ENCODE measurements around the gene CCDC85B.

Gene CCDC85B

DNA sequence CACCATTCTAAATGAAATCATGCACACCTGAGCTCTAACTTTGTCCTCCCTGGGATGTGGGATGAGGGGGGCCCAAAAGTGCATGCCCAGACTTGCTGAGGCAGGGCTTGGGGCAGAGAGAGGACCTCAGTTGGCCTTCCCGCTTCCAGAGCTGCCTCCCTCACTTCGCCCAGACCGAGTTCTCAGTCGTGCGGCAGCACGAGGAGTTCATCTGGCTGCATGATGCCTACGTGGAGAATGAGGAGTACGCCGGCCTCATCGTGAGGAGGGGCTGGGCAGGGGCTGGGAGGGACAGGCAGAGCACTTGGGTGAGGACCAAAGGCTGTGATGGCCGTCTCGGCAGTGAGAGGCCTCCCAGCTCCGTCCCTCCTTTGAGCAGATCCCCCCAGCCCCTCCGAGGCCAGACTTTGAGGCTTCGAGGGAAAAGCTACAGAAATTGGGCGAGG lies 40.7 kb upstream of the CCDC85B start:
- no peak overlapping the region for H3K4me3 ChIP-seq (ENCODE audit: low read depth, low read length)
- no peak for DNase-seq (ENCODE audit: low read depth)
- TF ChIP-seq, protein P1, sequence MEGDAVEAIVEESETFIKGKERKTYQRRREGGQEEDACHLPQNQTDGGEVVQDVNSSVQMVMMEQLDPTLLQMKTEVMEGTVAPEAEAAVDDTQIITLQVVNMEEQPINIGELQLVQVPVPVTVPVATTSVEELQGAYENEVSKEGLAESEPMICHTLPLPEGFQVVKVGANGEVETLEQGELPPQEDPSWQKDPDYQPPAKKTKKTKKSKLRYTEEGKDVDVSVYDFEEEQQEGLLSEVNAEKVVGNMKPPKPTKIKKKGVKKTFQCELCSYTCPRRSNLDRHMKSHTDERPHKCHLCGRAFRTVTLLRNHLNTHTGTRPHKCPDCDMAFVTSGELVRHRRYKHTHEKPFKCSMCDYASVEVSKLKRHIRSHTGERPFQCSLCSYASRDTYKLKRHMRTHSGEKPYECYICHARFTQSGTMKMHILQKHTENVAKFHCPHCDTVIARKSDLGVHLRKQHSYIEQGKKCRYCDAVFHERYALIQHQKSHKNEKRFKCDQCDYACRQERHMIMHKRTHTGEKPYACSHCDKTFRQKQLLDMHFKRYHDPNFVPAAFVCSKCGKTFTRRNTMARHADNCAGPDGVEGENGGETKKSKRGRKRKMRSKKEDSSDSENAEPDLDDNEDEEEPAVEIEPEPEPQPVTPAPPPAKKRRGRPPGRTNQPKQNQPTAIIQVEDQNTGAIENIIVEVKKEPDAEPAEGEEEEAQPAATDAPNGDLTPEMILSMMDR (IDR thresholded peaks at IDR 0.05; ENCODE audit: low read depth, low read length, missing control alignments) = no peak

DNA sequence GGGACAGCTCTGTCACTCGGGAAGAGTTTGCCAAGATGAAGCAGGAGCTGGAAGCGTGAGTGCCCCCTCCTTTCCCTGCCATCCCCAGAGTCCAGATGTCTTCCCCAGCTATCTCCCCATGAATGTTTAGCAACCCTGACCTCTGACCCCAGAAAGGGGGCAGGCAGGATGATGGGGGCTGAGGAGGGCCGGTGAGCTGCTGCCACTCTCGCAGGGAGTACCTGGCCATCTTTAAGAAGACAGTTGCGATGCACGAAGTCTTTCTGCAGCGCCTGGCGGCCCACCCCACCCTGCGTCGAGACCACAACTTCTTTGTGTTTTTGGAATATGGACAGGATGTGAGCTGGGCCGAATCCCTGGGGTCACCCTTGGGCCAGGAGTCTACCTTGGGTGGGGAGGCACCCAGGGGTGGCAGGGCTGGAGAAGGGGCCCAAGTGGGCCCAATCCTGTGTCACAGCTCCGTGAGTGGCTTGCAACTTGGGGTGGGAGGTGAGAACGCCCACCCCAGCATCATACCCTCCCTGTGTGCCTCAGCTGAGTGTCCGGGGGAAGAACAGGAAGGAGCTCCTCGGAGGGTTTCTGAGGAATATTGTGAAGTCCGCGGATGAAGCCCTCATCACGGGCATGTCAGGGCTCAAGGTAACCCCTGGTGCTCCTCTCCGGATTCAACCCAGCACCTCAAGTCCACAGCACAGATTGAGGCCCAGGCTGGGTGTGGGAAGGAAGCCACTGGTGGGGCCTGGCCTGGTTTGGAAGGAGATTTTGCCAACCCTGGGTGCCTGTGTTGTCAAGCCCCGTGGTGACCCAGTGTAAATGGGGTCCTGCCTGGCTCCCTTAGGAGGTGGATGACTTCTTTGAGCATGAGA lies 40.0 kb upstream of the CCDC85B start:
- no peak overlapping the region for H3K4me3 ChIP-seq (ENCODE audit: low read depth, low read length)
- DNase-seq (ENCODE audit: low read depth) = no peak
- TF ChIP-seq, protein P1 (IDR thresholded peaks at IDR 0.05; ENCODE audit: low read depth, low read length, missing control alignments) = no peak

DNA sequence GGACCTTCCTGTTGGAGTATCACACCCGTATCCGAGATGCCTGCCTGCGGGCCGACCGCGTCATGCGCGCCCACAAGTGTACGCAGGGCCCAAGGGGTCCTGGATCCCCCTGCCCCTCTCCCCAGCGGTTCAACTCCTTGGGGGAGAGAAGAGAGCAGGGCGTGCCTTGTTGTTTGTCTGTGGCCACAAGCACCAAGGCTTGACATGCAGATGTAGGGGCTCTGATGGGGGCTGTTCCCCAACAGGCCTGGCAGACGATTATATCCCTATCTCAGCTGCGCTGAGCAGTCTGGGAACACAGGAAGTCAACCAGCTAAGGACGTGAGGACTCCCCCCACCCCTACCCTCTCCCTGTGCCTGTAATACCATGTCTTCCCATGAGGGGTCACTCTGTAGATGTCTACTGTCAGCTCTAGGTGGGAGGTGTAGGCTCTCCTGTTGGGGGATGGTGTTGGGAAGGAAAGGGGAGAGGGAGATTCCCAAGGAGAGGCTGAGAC lies 39.3 kb upstream of the CCDC85B start:
- no peak overlapping the region for H3K4me3 ChIP-seq (ENCODE audit: low read depth, low read length)
- TF ChIP-seq, protein P1 (IDR thresholded peaks at IDR 0.05; ENCODE audit: low read depth, low read length, missing control alignments) = peak; percentile 70
- no peak for DNase-seq (ENCODE audit: low read depth)

DNA sequence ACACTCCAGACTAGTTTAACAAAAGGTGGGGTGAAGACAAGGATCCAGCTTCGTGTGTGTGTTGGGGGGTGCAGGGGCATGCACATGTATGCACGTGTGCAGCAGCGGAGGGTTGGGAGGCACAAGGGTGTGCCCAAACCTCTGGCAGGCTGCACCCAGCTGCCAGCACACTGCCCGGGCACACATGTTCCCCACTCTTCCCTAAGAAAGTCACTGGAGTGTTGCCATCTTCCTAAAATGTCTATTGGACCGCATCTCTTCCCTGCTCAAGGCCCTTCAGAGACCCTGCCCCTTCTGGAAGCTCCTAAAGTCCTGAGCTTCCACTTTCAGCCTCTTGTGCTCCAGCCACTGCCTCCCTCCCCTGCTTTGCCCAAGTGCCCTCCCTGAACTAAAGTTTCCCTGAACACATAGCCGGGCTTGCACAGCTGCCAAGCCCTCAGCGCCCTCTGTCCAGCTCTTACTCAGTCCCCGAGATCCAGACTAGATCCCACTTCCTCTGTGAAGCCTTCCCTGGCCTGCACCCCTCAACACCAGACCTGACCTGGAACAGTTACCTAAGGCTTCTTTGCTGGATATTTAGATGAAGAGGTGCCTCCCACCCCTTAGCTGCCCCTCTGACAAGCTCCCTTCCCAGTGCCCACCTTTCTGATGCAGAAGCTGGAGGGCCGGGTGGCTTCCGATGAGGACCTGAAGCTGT lies 38.5 kb upstream of the CCDC85B start:
- no peak for DNase-seq (ENCODE audit: low read depth)
- TF ChIP-seq, protein P1 (IDR thresholded peaks at IDR 0.05; ENCODE audit: low read depth, low read length, missing control alignments) = no peak
- H3K4me3 ChIP-seq (ENCODE audit: low read depth, low read length) = no peak overlapping the region

DNA sequence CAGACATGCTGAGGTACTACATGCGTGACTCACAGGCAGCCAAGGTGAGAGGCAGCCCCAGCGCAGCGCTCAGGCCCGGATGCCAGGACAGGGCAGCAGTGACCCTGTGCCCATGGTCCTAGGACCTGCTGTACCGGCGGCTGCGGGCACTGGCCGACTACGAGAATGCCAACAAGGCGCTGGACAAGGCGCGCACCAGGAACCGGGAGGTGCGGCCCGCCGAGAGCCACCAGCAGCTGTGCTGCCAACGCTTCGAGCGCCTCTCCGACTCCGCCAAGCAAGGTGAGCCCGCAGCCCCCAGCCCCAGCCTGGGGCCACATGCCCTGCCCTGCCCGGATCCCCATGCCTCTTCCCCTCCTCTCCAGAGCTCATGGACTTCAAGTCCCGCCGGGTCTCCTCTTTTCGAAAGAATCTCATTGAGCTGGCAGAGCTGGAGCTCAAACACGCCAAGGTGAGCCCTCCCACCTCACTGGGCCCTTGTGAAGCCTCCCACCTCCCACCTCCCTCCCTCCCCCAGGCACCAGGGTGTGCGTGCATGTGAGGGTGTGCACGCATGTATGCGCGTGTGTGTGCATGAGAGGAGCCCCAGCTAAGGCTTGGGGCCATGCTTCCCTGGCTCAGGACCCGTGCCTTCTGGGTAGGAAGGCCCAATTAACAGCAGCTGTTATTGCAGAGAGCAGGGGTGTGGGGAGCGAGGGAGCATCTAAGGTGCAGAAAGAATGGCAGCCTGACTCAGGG lies 37.8 kb upstream of the CCDC85B start:
- DNase-seq (ENCODE audit: low read depth) = no peak
- TF ChIP-seq, protein P1 (IDR thresholded peaks at IDR 0.05; ENCODE audit: low read depth, low read length, missing control alignments) = no peak
- no peak overlapping the region for H3K4me3 ChIP-seq (ENCODE audit: low read depth, low read length)

DNA sequence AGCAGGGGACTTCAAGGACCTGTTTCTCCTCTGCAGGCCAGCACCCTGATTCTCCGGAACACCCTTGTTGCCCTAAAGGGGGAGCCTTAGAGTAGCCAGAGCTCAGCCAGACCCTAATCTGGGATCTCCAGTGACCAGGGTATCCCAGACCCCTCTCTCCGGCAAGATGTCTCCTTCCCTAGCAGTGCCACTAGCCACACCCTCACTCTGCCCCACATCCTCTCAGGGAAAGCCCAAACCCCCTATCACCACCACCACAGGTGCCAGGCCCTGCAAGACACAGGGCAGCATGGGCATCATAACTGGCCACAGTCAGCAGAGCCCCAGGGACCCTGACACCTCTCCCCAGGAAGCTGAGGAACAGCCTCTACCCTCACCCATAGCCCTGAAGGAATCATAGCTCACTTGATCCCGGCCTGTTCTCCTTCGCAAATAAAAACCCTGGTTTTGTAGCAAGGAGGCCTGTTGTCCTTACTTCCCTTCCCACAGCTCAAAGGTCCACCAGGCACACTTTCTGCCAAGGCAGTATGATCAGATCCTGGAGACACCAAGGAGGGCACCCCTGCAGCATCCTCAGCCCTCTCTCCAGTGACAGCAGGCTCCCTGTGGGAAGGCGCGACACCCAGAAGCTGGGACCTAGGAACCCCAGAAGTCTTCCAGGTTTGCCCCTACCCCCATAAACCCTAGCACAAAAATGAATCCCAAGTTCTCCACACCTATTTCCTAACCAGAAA lies 37.1 kb upstream of the CCDC85B start:
- TF ChIP-seq, protein P1 (IDR thresholded peaks at IDR 0.05; ENCODE audit: low read depth, low read length, missing control alignments) = peak; percentile 13
- H3K4me3 ChIP-seq (ENCODE audit: low read depth, low read length) = no peak overlapping the region
- DNase-seq (ENCODE audit: low read depth) = no peak
